DND-41 (cell line): ENCODE data around the gene PHF21B.

Source experiments
- ATAC-seq: fragments of 200-7000 bp; cut with Tn5 transposase; 3 replicates; pipeline ENCODE4 v1.9.1; 2021; ENCODE audit warnings: low read depth; ENCODE audit not compliant: insufficient read depth
- DNase-seq: peaks from one replicate; pipeline ENCODE4 v3.0.0-alpha.2; 2020
- H2AFZ ChIP-seq: 2 replicates; pipeline ENCODE4 v1.6.0; 2012; ENCODE audit warnings: low read depth, low read length
- H3K27ac ChIP-seq: 2 replicates; pipeline ENCODE4 v1.5.1; 2012; ENCODE audit warnings: low read length, inconsistent platforms
- H3K27me3 ChIP-seq: fragments of 200-600 bp; sonication (generic); 2 replicates; pipeline ENCODE4 v1.6.0; 2012; ENCODE audit warnings: low read length, mild to moderate bottlenecking, inconsistent platforms; ENCODE audit not compliant: insufficient read depth, poor library complexity
- H3K36me3 ChIP-seq: 2 replicates; pipeline ENCODE4 v1.5.1; 2012; ENCODE audit warnings: low read length, inconsistent platforms; ENCODE audit not compliant: insufficient read depth
- H3K4me1 ChIP-seq: 2 replicates; pipeline ENCODE4 v1.5.1; 2012; ENCODE audit warnings: mild to moderate bottlenecking, low read length; ENCODE audit not compliant: insufficient read depth
- H3K4me2 ChIP-seq: 2 replicates; pipeline ENCODE4 v1.6.0; 2012; ENCODE audit warnings: mild to moderate bottlenecking, moderate library complexity, low read length, inconsistent platforms; ENCODE audit not compliant: insufficient read depth
- H3K4me3 ChIP-seq, 2 experiments: fragments of 200-600 bp in 1 of 2; shearing (Covaris generic) in 1 of 2; 2 replicates each; pipeline ENCODE4 v1.5.1; 2012 to 2016; ENCODE audit warnings: inconsistent platforms in 2 of 2, low read length in 2 of 2, mild to moderate bottlenecking in 2 of 2, low read depth in 1 of 2, moderate library complexity in 1 of 2
- H3K79me2 ChIP-seq: 2 replicates; pipeline ENCODE4 v1.6.0; 2012; ENCODE audit warnings: low read length, inconsistent platforms; ENCODE audit not compliant: insufficient read depth
- H3K9ac ChIP-seq: 2 replicates; pipeline ENCODE4 v1.6.0; 2012; ENCODE audit warnings: low read depth, mild to moderate bottlenecking, inconsistent platforms, low read length, moderate library complexity
- H3K9me3 ChIP-seq: 2 replicates; pipeline ENCODE4 v1.5.1; 2012; ENCODE audit warnings: low read length, moderate library complexity, mild to moderate bottlenecking, inconsistent platforms; ENCODE audit not compliant: insufficient read depth, severe bottlenecking
- H4K20me1 ChIP-seq: 2 replicates; pipeline ENCODE4 v1.6.0; 2012; ENCODE audit warnings: low read length; ENCODE audit not compliant: insufficient read depth
- EZH2 ChIP-seq: IDR thresholded peaks from 3 replicates; pipeline ENCODE4 v1.6.1; 2012; ENCODE audit warnings: borderline replicate concordance, low read depth, mild to moderate bottlenecking, moderate library complexity, low read length, inconsistent platforms; ENCODE audit not compliant: severe bottlenecking
- TF ChIP-seq, protein P1 (sequence below): IDR thresholded peaks from 2 replicates; pipeline ENCODE4 v1.5.1; 2012; ENCODE audit warnings: borderline replicate concordance, low read length, moderate library complexity, mild to moderate bottlenecking; ENCODE audit not compliant: poor library complexity, severe bottlenecking; ENCODE audit errors: extremely low read depth

PHF21B gene

DNA sequence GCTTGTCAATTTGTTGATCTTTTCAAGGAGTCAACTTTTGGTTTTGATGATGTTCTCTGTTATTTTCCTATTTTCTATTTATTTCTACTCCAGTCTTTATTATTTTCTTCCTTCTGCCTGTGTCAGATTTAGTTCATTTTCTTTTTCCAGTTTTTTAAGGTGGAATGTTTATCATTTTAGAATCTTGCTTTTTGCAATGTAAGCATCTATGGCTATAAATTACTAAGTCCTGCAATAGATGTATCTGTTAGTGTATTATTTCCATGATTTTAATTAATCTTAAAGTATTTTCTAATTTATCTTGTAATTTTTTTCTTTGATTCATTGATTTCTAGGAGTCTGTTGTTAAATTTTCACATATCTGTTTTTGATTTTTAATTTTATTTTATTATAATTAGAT lies 175.7 kb downstream of the PHF21B start:
- Histone ChIP-seq H3K27ac (no peak overlapping the region), H2AFZ (no peak overlapping the region), H4K20me1 (no peaks in the 10 kb centered on the region), H3K4me1 (no peaks in the 10 kb centered on the region), H3K79me2 (no peaks in the 10 kb centered on the region), H3K36me3 (no peaks in the 10 kb centered on the region), H3K4me3 (no peak overlapping the region), H3K9me3 (peaks cover 6% of the 10 kb centered on the region), H3K27me3 (no peaks in the 10 kb centered on the region), H3K4me2 (no peak overlapping the region), H3K9ac (no peak overlapping the region)
- TF ChIP-seq EZH2 = no peak
- TF ChIP-seq, protein P1, sequence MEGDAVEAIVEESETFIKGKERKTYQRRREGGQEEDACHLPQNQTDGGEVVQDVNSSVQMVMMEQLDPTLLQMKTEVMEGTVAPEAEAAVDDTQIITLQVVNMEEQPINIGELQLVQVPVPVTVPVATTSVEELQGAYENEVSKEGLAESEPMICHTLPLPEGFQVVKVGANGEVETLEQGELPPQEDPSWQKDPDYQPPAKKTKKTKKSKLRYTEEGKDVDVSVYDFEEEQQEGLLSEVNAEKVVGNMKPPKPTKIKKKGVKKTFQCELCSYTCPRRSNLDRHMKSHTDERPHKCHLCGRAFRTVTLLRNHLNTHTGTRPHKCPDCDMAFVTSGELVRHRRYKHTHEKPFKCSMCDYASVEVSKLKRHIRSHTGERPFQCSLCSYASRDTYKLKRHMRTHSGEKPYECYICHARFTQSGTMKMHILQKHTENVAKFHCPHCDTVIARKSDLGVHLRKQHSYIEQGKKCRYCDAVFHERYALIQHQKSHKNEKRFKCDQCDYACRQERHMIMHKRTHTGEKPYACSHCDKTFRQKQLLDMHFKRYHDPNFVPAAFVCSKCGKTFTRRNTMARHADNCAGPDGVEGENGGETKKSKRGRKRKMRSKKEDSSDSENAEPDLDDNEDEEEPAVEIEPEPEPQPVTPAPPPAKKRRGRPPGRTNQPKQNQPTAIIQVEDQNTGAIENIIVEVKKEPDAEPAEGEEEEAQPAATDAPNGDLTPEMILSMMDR = no peak
- no peak for ATAC-seq
- DNase-seq = no peak

DNA sequence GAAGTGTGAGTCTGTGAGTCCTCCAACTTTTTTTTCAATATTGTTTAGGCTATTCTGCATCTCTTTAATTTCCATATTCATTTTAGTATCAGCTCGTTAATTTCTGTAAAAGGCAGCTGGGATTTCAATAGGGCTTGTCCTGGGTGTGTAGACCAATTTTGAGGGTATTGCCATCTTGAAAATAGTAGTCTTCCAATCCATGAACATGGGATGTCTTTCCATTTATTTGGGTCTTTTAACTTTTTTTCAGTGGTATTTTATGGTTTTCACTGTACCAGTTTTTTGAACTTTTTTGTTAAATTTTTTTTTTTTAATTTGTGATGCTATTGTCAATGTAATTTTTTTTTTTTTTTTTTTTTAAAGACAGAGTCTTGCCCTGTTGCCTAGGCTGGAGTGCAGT lies 177.9 kb downstream of the PHF21B start:
- Histone ChIP-seq H3K27me3 (no peaks in the 10 kb centered on the region), H3K9me3 (peaks cover 6% of the 10 kb centered on the region), H3K4me2 (no peak overlapping the region), H3K79me2 (no peaks in the 10 kb centered on the region), H3K27ac (no peak overlapping the region), H4K20me1 (no peaks in the 10 kb centered on the region), H3K36me3 (no peaks in the 10 kb centered on the region), H3K9ac (no peak overlapping the region), H3K4me1 (no peaks in the 10 kb centered on the region), H3K4me3 (no peak overlapping the region), H2AFZ (no peak overlapping the region)
- TF ChIP-seq EZH2 = no peak
- TF ChIP-seq, protein P1 = no peak
- no peak for DNase-seq
- ATAC-seq = no peak
